GM18505 (cell line): Measurements from ENCODE around the gene HPSE2.
A peak's percentile ranks its signal among the peaks of the same experiment; 100 is the strongest.

ENCODE experiments used
- ATAC-seq: cut with Tn5 transposase; IDR thresholded peaks from one replicate; pipeline ENCODE4 v1.9.1; 2021; ENCODE audit not compliant: unreplicated experiment
- POLR2A ChIP-seq: IDR thresholded peaks from 4 replicates; pipeline ENCODE4 v1.6.1; 2011; ENCODE audit warnings: borderline replicate concordance; ENCODE audit not compliant: insufficient read depth, insufficient read length; ENCODE audit errors: extremely low read depth

The HPSE2 gene

DNA sequence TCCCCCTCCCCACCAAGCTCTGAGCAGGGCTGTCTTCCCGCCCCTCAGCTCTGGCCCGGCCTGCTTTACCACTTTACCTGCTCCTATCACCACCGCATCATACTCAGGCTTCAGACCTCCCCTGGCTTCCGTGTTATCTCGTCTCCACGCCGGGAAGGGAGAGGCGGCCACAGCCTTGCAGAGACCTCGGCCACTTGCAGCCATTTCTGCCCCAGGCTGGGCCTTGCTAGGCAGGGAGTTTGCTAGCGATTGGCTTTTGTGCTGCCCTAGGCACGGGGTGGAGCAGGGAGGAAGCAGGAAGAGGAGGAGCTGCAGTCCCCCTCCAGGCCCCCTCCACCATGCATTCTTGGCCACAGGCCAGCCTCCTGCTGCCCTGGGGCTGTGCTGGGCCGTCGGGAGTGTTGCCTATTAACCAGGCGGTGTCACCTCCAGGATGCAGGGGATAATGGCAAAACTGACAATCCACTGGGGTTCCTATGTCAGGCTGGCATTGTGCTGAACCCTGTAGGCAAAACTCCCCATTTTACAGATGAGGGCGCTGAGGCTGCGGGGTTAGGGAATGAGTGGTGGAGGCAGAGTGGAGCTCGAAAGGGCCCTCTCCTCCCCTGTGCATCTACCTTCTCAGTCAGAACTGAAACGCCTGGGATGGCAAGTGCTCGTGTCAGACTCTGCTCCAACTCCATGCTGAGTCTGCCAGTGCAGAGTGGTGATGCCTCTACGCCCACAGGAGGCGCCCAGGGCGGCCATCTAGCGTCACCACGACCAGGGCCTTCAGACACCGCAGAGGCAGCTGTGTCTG lies 820.5 kb downstream of the HPSE2 start, which contains the start of gene PYROXD2:
Gene PYROXD2 (minus strand): TSS at position 251 of the 799 bp plus-strand sequence. CDS start 47 bp downstream, at position 204.
- peak; percentile 65 for ATAC-seq
- TF ChIP-seq POLR2A, result no peak

- no peak for TF ChIP-seq POLR2A
- ATAC-seq, result no peak
These were observed 821.1 kb downstream of the HPSE2 start for GRCh38 chr10:98414578-98414931.

GRCh38 chr10:98411768-98412167 lies 823.9 kb downstream of the HPSE2 start:
- no peak for ATAC-seq
- no peak for TF ChIP-seq POLR2A

DNA sequence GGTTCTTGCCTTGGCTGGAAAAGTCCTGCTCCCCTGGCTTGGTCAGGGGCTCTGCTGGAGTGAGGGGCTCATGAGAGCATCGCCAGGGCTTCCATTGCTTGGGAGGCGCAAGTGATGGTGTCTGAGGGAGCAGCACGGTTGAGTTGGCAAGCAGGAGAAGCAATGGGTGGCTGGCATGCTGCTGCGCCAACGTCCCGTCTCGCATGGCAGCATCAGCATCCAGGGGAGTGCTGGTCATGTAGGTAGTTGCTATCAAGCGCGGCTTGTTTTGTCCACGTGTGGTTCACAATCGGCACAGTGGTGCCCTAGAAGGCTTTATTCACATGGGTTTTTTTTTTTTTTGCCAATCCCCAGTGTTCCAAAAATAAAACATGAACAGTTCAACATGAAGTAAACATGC lies 824.5 kb downstream of the HPSE2 start:
- no peak for ATAC-seq
- TF ChIP-seq POLR2A, result no peak

- no peak for TF ChIP-seq POLR2A
- no peak for ATAC-seq
These were observed 824.9 kb downstream of the HPSE2 start for GRCh38 chr10:98410759-98411158.

- TF ChIP-seq POLR2A, result no peak
- ATAC-seq, result no peak
These were observed 825.4 kb downstream of the HPSE2 start for GRCh38 chr10:98410135-98410743.

DNA sequence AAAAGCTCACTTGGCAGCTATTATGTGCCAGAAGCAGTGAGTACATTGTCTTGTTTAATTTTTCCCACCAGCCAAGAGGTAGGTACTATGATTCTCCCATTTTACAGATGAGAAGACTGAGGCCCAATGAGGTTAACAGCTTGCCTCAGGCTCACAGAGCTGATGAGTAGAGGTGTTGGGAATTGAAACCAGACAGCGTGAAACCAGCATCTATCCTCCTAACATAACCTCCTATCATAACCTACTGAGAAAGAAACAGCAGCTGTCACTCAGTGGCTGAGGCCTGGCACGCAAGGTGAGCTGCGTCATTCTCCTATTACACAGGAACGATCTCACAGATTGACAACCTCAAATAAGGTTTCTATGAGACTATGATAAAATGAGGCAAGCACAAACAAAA lies 826.9 kb downstream of the HPSE2 start:
- TF ChIP-seq POLR2A, result no peak
- no peak for ATAC-seq

DNA sequence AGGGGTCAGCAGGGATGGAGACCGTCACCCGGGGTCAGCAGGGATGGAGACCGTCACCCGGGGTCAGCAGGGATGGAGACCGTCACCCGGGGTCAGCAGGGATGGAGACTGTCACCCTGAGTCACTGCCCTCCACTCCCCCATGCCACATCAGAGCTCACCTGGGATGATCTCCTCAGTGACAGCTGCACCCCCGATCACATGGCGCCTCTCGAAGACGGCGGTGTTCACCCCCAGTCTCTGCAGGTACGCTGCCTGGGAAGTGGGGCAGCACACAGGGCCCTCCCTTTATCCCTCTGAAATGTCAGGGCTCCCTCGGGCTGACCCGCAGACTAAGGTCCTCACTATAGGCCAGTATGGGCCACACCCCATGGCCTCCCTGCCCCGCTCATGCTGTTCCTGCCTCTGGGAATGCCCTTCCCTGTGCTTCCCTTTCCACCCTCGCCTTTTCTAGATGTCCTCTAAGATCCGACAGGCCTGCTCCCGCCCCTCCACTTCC lies 827.9 kb downstream of the HPSE2 start:
- no peak for ATAC-seq
- no peak for TF ChIP-seq POLR2A
